HFF-Myc (cell line): ENCODE results near the gene OR2J3.
"Not testable (repeated sequence)": the region's sequence is repeated elsewhere in the genome, so short reads cannot be mapped to it uniquely, and the experiment has no call there.

Source experiments
- DNase-seq: peaks from one replicate; pipeline ENCODE4 v3.0.0-alpha.2; 2011; ENCODE audit warnings: low read depth; ENCODE audit errors: extremely low read depth
- H3K4me3 ChIP-seq: replicated peaks from 2 replicates; pipeline ENCODE4 v1.5.1; 2011; ENCODE audit warnings: low read depth, mild to moderate bottlenecking, control low read depth, low read length
- CTCF ChIP-seq: IDR thresholded peaks from 2 replicates; pipeline ENCODE4 v1.5.1; 2012; ENCODE audit warnings: mild to moderate bottlenecking, low read depth, low read length, control low read depth; ENCODE audit errors: missing control alignments

Gene OR2J3

GRCh38 chr6:29092957-29093356 lies 14.9 kb upstream of the OR2J3 start:
- H3K4me3 ChIP-seq, result no peak overlapping the region
- DNase-seq, result no peak
- TF ChIP-seq CTCF, result no peak

GRCh38 chr6:29097803-29098202 lies 10.1 kb upstream of the OR2J3 start:
- DNase-seq, result no peak
- H3K4me3 ChIP-seq, result no peak overlapping the region
- TF ChIP-seq CTCF, result no peak

- TF ChIP-seq CTCF, result no peak
- H3K4me3 ChIP-seq, result no peak within 1 kb of the TSS
- no peak for DNase-seq
Observed at GRCh38 chr6:29099190-29099589, 8.7 kb upstream of the OR2J3 start, which contains the start of gene OR2J1. Gene OR2J1 (plus strand): TSS chr6:29099490. CDS start chr6:29100943, 1,453 bp downstream.

- no peak for TF ChIP-seq CTCF
- no peak overlapping the region for H3K4me3 ChIP-seq
- no peak for DNase-seq
Observed at GRCh38 chr6:29112135-29112534, 4.3 kb downstream of the OR2J3 start.

GRCh38 chr6:29114964-29115363 lies 7.1 kb downstream of the OR2J3 start:
- DNase-seq, result not testable (repeated sequence)

GRCh38 chr6:29129326-29130012 lies 21.6 kb downstream of the OR2J3 start:
- no peak overlapping the region for H3K4me3 ChIP-seq
- TF ChIP-seq CTCF, result no peak
- no peak for DNase-seq

More at GRCh38 chr6:29114964-29115363, 7.1 kb downstream of the OR2J3 start:
- H3K4me3 ChIP-seq, result not testable (repeated sequence)

GRCh38 chr6:29130644-29131043 lies 22.8 kb downstream of the OR2J3 start:
- no peak for TF ChIP-seq CTCF
- no peak overlapping the region for H3K4me3 ChIP-seq
- no peak for DNase-seq
